ENCODE measurements around the gene SLC51A.
"Not testable (repeated sequence)": the region's sequence is repeated elsewhere in the genome, so short reads cannot be mapped to it uniquely, and the experiment has no call there.

The SLC51A gene

GRCh38 chr3:196203846-196204245 is 12.5 kb upstream of the SLC51A start:
- Histone ChIP-seq H3K4me3 (ENCODE audit: low read depth in 1 of 2, low read length in 2 of 2) (no peak overlapping the region), H3K27me3 (ENCODE audit: control insufficient read depth in 1 of 2, insufficient read depth in 2 of 2, low read length in 2 of 2) (no peaks in the 10 kb centered on the region)

GRCh38 chr3:196205442-196206205 is 10.7 kb upstream of the SLC51A start:
- not testable (repeated sequence) for H3K27me3 ChIP-seq (ENCODE audit: control insufficient read depth in 1 of 2, insufficient read depth in 2 of 2, low read length in 2 of 2)

More at GRCh38 chr3:196203846-196204245, 12.5 kb upstream of the SLC51A start:
- H3K27ac ChIP-seq (ENCODE audit: low read depth, low read length): no peak overlapping the region
- H3K36me3 ChIP-seq (ENCODE audit: control insufficient read depth in 1 of 2, insufficient read depth in 2 of 2, low read length in 2 of 2): no peaks in the 10 kb centered on the region
- H3K9ac ChIP-seq (ENCODE audit: low read depth in 1 of 2, low read length in 2 of 2): no peak overlapping the region
- peaks cover 0 to 9% of the 10 kb centered on the region in 2 donors for H3K4me1 ChIP-seq (ENCODE audit: control insufficient read depth in 1 of 2, insufficient read depth in 2 of 2, low read length in 2 of 2)
- H3K9me3 ChIP-seq (ENCODE audit: control insufficient read depth in 1 of 2, low read length in 2 of 2): no peaks in the 10 kb centered on the region

GRCh38 chr3:196207159-196207832 is 9.0 kb upstream of the SLC51A start:
- Histone ChIP-seq H3K4me3 (ENCODE audit: low read depth in 1 of 2, low read length in 2 of 2) (peak overlapping the region; percentile 44 to 61), H3K27me3 (ENCODE audit: control insufficient read depth in 1 of 2, insufficient read depth in 2 of 2, low read length in 2 of 2) (no peaks in the 10 kb centered on the region), H3K9me3 (ENCODE audit: control insufficient read depth in 1 of 2, low read length in 2 of 2) (no peaks in the 10 kb centered on the region), H3K4me1 (ENCODE audit: control insufficient read depth in 1 of 2, insufficient read depth in 2 of 2, low read length in 2 of 2) (peaks cover 0 to 9% of the 10 kb centered on the region in 2 donors), H3K9ac (ENCODE audit: low read depth in 1 of 2, low read length in 2 of 2) (no peak overlapping the region), H3K36me3 (ENCODE audit: control insufficient read depth in 1 of 2, insufficient read depth in 2 of 2, low read length in 2 of 2) (no peaks in the 10 kb centered on the region), H3K27ac (ENCODE audit: low read depth, low read length) (no peak overlapping the region)

More at GRCh38 chr3:196205442-196206205, 10.7 kb upstream of the SLC51A start:
- H3K4me3 ChIP-seq (ENCODE audit: low read depth in 1 of 2, low read length in 2 of 2); H3K9me3 ChIP-seq (ENCODE audit: control insufficient read depth in 1 of 2, low read length in 2 of 2); H3K9ac ChIP-seq (ENCODE audit: low read depth in 1 of 2, low read length in 2 of 2); H3K36me3 ChIP-seq (ENCODE audit: control insufficient read depth in 1 of 2, insufficient read depth in 2 of 2, low read length in 2 of 2); H3K4me1 ChIP-seq (ENCODE audit: control insufficient read depth in 1 of 2, insufficient read depth in 2 of 2, low read length in 2 of 2); H3K27ac ChIP-seq (ENCODE audit: low read depth, low read length): not testable (repeated sequence)

GRCh38 chr3:196207833-196208607 is 8.3 kb upstream of the SLC51A start:
- H3K36me3 ChIP-seq (ENCODE audit: control insufficient read depth in 1 of 2, insufficient read depth in 2 of 2, low read length in 2 of 2): no peaks in the 10 kb centered on the region
- H3K9me3 ChIP-seq (ENCODE audit: control insufficient read depth in 1 of 2, low read length in 2 of 2): no peaks in the 10 kb centered on the region
- H3K4me3 ChIP-seq (ENCODE audit: low read depth in 1 of 2, low read length in 2 of 2): peak overlapping the region; percentile 29 to 61
- no peak overlapping the region for H3K9ac ChIP-seq (ENCODE audit: low read depth in 1 of 2, low read length in 2 of 2)
- H3K4me1 ChIP-seq (ENCODE audit: control insufficient read depth in 1 of 2, insufficient read depth in 2 of 2, low read length in 2 of 2): peaks cover 0 to 9% of the 10 kb centered on the region in 2 donors
- H3K27ac ChIP-seq (ENCODE audit: low read depth, low read length): no peak overlapping the region
- no peaks in the 10 kb centered on the region for H3K27me3 ChIP-seq (ENCODE audit: control insufficient read depth in 1 of 2, insufficient read depth in 2 of 2, low read length in 2 of 2)

GRCh38 chr3:196208942-196209695 is 7.2 kb upstream of the SLC51A start:
- H3K9me3 ChIP-seq (ENCODE audit: control insufficient read depth in 1 of 2, low read length in 2 of 2): no peaks in the 10 kb centered on the region

GRCh38 chr3:196209944-196210672 is 6.2 kb upstream of the SLC51A start:
- not testable (repeated sequence) for H3K27ac ChIP-seq (ENCODE audit: low read depth, low read length); H3K27me3 ChIP-seq (ENCODE audit: control insufficient read depth in 1 of 2, insufficient read depth in 2 of 2, low read length in 2 of 2); H3K4me3 ChIP-seq (ENCODE audit: low read depth in 1 of 2, low read length in 2 of 2); H3K4me1 ChIP-seq (ENCODE audit: control insufficient read depth in 1 of 2, insufficient read depth in 2 of 2, low read length in 2 of 2); H3K36me3 ChIP-seq (ENCODE audit: control insufficient read depth in 1 of 2, insufficient read depth in 2 of 2, low read length in 2 of 2); H3K9ac ChIP-seq (ENCODE audit: low read depth in 1 of 2, low read length in 2 of 2); H3K9me3 ChIP-seq (ENCODE audit: control insufficient read depth in 1 of 2, low read length in 2 of 2)

More at GRCh38 chr3:196208942-196209695, 7.2 kb upstream of the SLC51A start:
- no peaks in the 10 kb centered on the region for H3K27me3 ChIP-seq (ENCODE audit: control insufficient read depth in 1 of 2, insufficient read depth in 2 of 2, low read length in 2 of 2)
- no peak overlapping the region for H3K9ac ChIP-seq (ENCODE audit: low read depth in 1 of 2, low read length in 2 of 2)
- H3K4me3 ChIP-seq (ENCODE audit: low read depth in 1 of 2, low read length in 2 of 2): no peak overlapping the region
- peaks cover 0 to 4% of the 10 kb centered on the region in 2 donors for H3K4me1 ChIP-seq (ENCODE audit: control insufficient read depth in 1 of 2, insufficient read depth in 2 of 2, low read length in 2 of 2)
- no peaks in the 10 kb centered on the region for H3K36me3 ChIP-seq (ENCODE audit: control insufficient read depth in 1 of 2, insufficient read depth in 2 of 2, low read length in 2 of 2)
- no peak overlapping the region for H3K27ac ChIP-seq (ENCODE audit: low read depth, low read length)

GRCh38 chr3:196210673-196211556 is 5.4 kb upstream of the SLC51A start, which contains the start of gene ZDHHC19:
Gene ZDHHC19, minus strand, starts transcription at chr3:196211400. Its CDS starts 85 bp downstream, at chr3:196211315.
- Histone ChIP-seq H3K36me3 (ENCODE audit: control insufficient read depth in 1 of 2, insufficient read depth in 2 of 2, low read length in 2 of 2) (no peaks in the 10 kb centered on the region), H3K9ac (ENCODE audit: low read depth in 1 of 2, low read length in 2 of 2) (no peak within 1 kb of the TSS), H3K4me1 (ENCODE audit: control insufficient read depth in 1 of 2, insufficient read depth in 2 of 2, low read length in 2 of 2) (peaks cover 5 to 13% of the 10 kb centered on the region in 2 donors), H3K27me3 (ENCODE audit: control insufficient read depth in 1 of 2, insufficient read depth in 2 of 2, low read length in 2 of 2) (no peaks in the 10 kb centered on the region), H3K9me3 (ENCODE audit: control insufficient read depth in 1 of 2, low read length in 2 of 2) (no peaks in the 10 kb centered on the region), H3K27ac (ENCODE audit: low read depth, low read length) (no peak within 1 kb of the TSS), H3K4me3 (ENCODE audit: low read depth in 1 of 2, low read length in 2 of 2) (no peak within 1 kb of the TSS)

GRCh38 chr3:196214783-196215441 is 1.4 kb upstream of the SLC51A start:
- Histone ChIP-seq H3K9me3 (ENCODE audit: control insufficient read depth in 1 of 2, low read length in 2 of 2) (no peaks in the 10 kb centered on the region), H3K9ac (ENCODE audit: low read depth in 1 of 2, low read length in 2 of 2) (no peak overlapping the region), H3K36me3 (ENCODE audit: control insufficient read depth in 1 of 2, insufficient read depth in 2 of 2, low read length in 2 of 2) (no peaks in the 10 kb centered on the region), H3K4me1 (ENCODE audit: control insufficient read depth in 1 of 2, insufficient read depth in 2 of 2, low read length in 2 of 2) (peaks cover 12 to 32% of the 10 kb centered on the region in 2 donors), H3K27me3 (ENCODE audit: control insufficient read depth in 1 of 2, insufficient read depth in 2 of 2, low read length in 2 of 2) (no peaks in the 10 kb centered on the region), H3K4me3 (ENCODE audit: low read depth in 1 of 2, low read length in 2 of 2) (no peak overlapping the region), H3K27ac (ENCODE audit: low read depth, low read length) (no peak overlapping the region)
